WTC11 (cell line): ENCODE results near the gene DOCK1. TPM values are rescaled to one million over a fixed set of nuclear protein-coding genes. Genes with fewer than 3 reads are reported as not detected.

Experiments
- ATAC-seq: fragments of 200-7000 bp; cut with Tn5 transposase; 2 replicates; pipeline ENCODE4 v1.10.0; 2021; ENCODE audit warnings: mild to moderate bottlenecking, moderate library complexity
- CTCF ChIA-PET: fragments of 300-600 bp; sonication (Branson Sonifier 250); formaldehyde crosslinking; loops from one replicate; lab custom pipeline; 2021; ENCODE audit warnings: antibody characterized with exemption; lab: Charles Lee
- POLR2A ChIA-PET: fragments of 350-600 bp; sonication (Branson Sonifier 250); formaldehyde crosslinking; loops from one replicate; lab custom pipeline; 2021; ENCODE audit warnings: antibody characterized with exemption; lab: Charles Lee
- DNase-seq: peaks from one replicate; pipeline ENCODE4 v3.0.0; 2021; ENCODE audit warnings: low spot score
- H3K27ac Mint-ChIP-seq: 2 replicates; pipeline ENCODE4 v1.8.0; 2021; ENCODE audit warnings: mixed read lengths
- H3K27me3 Mint-ChIP-seq: 2 replicates; pipeline ENCODE4 v1.8.0; 2021; ENCODE audit warnings: low read depth, mild to moderate bottlenecking, moderate library complexity, mixed read lengths
- H3K36me3 Mint-ChIP-seq: 2 replicates; pipeline ENCODE4 v1.8.0; 2021; ENCODE audit warnings: mixed read lengths
- H3K4me1 Mint-ChIP-seq: 2 replicates; pipeline ENCODE4 v1.8.0; 2022; ENCODE audit warnings: mixed read lengths
- H3K4me3 Mint-ChIP-seq: 2 replicates; pipeline ENCODE4 v1.8.0; 2021; ENCODE audit warnings: mild to moderate bottlenecking, moderate library complexity, mixed read lengths
- H3K9me3 Mint-ChIP-seq: 2 replicates; pipeline ENCODE4 v1.8.0; 2021; ENCODE audit warnings: mixed read lengths
- AR ChIP-seq: fragments of 250-450 bp; sonication (Bioruptor Pico); IDR thresholded peaks from 2 replicates; pipeline ENCODE4 v1.9.0; 2021; ENCODE audit warnings: mild to moderate bottlenecking
- ATF1 ChIP-seq: sonication (generic); formaldehyde crosslinking; IDR thresholded peaks from 2 replicates; pipeline ENCODE4 v1.8.1; 2023; ENCODE audit warnings: mild to moderate bottlenecking, moderate library complexity, missing genetic modification reagents
- ATF3 ChIP-seq: sonication (generic); formaldehyde crosslinking; conservative IDR thresholded peaks from 2 replicates; pipeline ENCODE4 v1.8.1; 2022; ENCODE audit warnings: mild to moderate bottlenecking, missing genetic modification reagents
- ATF6 ChIP-seq: sonication (generic); formaldehyde crosslinking; IDR thresholded peaks from 2 replicates; pipeline ENCODE4 v1.8.1; 2023; ENCODE audit warnings: mild to moderate bottlenecking, missing genetic modification reagents
- FOXP4 ChIP-seq: sonication (generic); formaldehyde crosslinking; IDR thresholded peaks from 2 replicates; pipeline ENCODE4 v1.8.0; 2022; ENCODE audit warnings: mild to moderate bottlenecking, missing genetic modification reagents
- GABPB1 ChIP-seq: sonication (generic); formaldehyde crosslinking; IDR thresholded peaks from 2 replicates; pipeline ENCODE4 v1.8.1; 2023; ENCODE audit warnings: mild to moderate bottlenecking, missing genetic modification reagents
- GRHL2 ChIP-seq: fragments of 250-450 bp; sonication (Bioruptor Pico); IDR thresholded peaks from 2 replicates; pipeline ENCODE4 v1.8.0; 2022; ENCODE audit warnings: mild to moderate bottlenecking, moderate library complexity; ENCODE audit not compliant: insufficient replicate concordance, severe bottlenecking
- IRF2 ChIP-seq: sonication (generic); formaldehyde crosslinking; IDR thresholded peaks from 2 replicates; pipeline ENCODE4 v1.8.0; 2022; ENCODE audit warnings: low read depth, missing genetic modification reagents, borderline replicate concordance
- MXD4 ChIP-seq: fragments of 250-450 bp; sonication (Bioruptor Pico); IDR thresholded peaks from 2 replicates; pipeline ENCODE4 v1.8.0; 2021; ENCODE audit warnings: mild to moderate bottlenecking, moderate library complexity, borderline replicate concordance
- PRDM15 ChIP-seq: sonication (generic); formaldehyde crosslinking; IDR thresholded peaks from 2 replicates; pipeline ENCODE4 v1.8.0; 2022; ENCODE audit warnings: missing genetic modification reagents
- RELA ChIP-seq: sonication (generic); formaldehyde crosslinking; IDR thresholded peaks from 2 replicates; pipeline ENCODE4 v1.8.1; 2022; ENCODE audit warnings: missing genetic modification reagents, mild to moderate bottlenecking, borderline replicate concordance
- SMAD3 ChIP-seq: sonication (generic); formaldehyde crosslinking; IDR thresholded peaks from 2 replicates; pipeline ENCODE4 v1.8.0; 2022; ENCODE audit warnings: missing genetic modification reagents, mild to moderate bottlenecking, borderline replicate concordance
- TP53 ChIP-seq: sonication (generic); formaldehyde crosslinking; IDR thresholded peaks from 2 replicates; pipeline ENCODE4 v1.8.1; 2023; ENCODE audit warnings: mild to moderate bottlenecking, missing genetic modification reagents
- ZBTB21 ChIP-seq: sonication (generic); formaldehyde crosslinking; IDR thresholded peaks from 2 replicates; pipeline ENCODE4 v1.8.1; 2023; ENCODE audit warnings: mild to moderate bottlenecking, missing genetic modification reagents, borderline replicate concordance
- ZMAT4 ChIP-seq: fragments of 250-450 bp; sonication (Bioruptor Pico); IDR thresholded peaks from 2 replicates; pipeline ENCODE4 v1.9.0; 2021; ENCODE audit warnings: mild to moderate bottlenecking
- ZNF232 ChIP-seq: sonication (generic); formaldehyde crosslinking; IDR thresholded peaks from 2 replicates; pipeline ENCODE4 v1.8.0; 2022; ENCODE audit warnings: mild to moderate bottlenecking, missing genetic modification reagents
- ZNF396 ChIP-seq: fragments of 250-450 bp; sonication (Bioruptor Pico); IDR thresholded peaks from 2 replicates; pipeline ENCODE4 v1.8.0; 2021; ENCODE audit warnings: mild to moderate bottlenecking, moderate library complexity, borderline replicate concordance
- ZNF671 ChIP-seq: fragments of 250-450 bp; sonication (Bioruptor Pico); IDR thresholded peaks from 2 replicates; pipeline ENCODE4 v1.8.0; 2021; ENCODE audit warnings: mild to moderate bottlenecking
- total RNA-seq: library from RNA; stranded (reverse); gene quantifications from 3 replicates; pipeline ENCODE4 v1.2.3, GENCODE V29; 2021

Gene DOCK1
- total RNA-seq, 1 experiment from 2014 or later: 52.1 TPM

- CTCF ChIA-PET: interaction anchor here (1.2 kb wide), 1 partner anchor 88 kb away, joined by 4 read pairs; no protein-coding TSS in a partner anchor
- H3K9me3 Mint-ChIP-seq: no peaks in the 10 kb centered on the region
- DNase-seq (no peak), ATAC-seq (no peak)
- H3K4me3 Mint-ChIP-seq: peak overlapping the region; percentile 32
- TF ChIP-seq IRF2 (CRISPR knock-in tag) (no peak), SMAD3 (CRISPR knock-in tag) (no peak), GABPB1 (CRISPR knock-in tag) (no peak), ATF6 (no peak), ZBTB21 (CRISPR knock-in tag) (no peak), ZNF396 (no peak), ATF1 (CRISPR knock-in tag) (no peak), ZNF232 (CRISPR knock-in tag) (no peak), ATF3 (CRISPR knock-in tag) (no peak), PRDM15 (no peak), RELA (CRISPR knock-in tag) (no peak), ZMAT4 (CRISPR knock-in tag) (no peak), AR (CRISPR knock-in tag) (no peak), MXD4 (CRISPR knock-in tag) (no peak), TP53 (CRISPR knock-in tag) (no peak), ZNF671 (CRISPR knock-in tag) (no peak), FOXP4 (CRISPR knock-in tag) (no peak), GRHL2 (no peak)
- H3K36me3 Mint-ChIP-seq: no peaks in the 10 kb centered on the region
- H3K27ac Mint-ChIP-seq: no peak overlapping the region
- no peaks in the 10 kb centered on the region for H3K27me3 Mint-ChIP-seq
- peaks cover 21% of the 10 kb centered on the region for H3K4me1 Mint-ChIP-seq
- POLR2A ChIA-PET: interaction anchor here (0.6 kb wide), 1 partner anchor 251 kb away, joined by 3 read pairs; no protein-coding TSS in a partner anchor
These were observed 24.3 kb upstream of the DOCK1 start for GRCh38 chr10:126880926-126881325.
